HEK293T (cell line): ENCODE measurements around the gene SYT5.
A peak's percentile ranks its signal among the peaks of the same experiment; 100 is the strongest.

Source experiments
- CTCF ChIA-PET: fragments of 350-600 bp; formaldehyde crosslinking; extraction: SDS; loops from one replicate; lab custom pipeline; 2021; ENCODE audit warnings: antibody characterized with exemption, inconsistent platforms; lab: Yijun Ruan, JAX
- POLR2A ChIA-PET: fragments of 350-600 bp; formaldehyde crosslinking; extraction: SDS; loops from one replicate; lab custom pipeline; 2020; ENCODE audit warnings: antibody characterized with exemption, inconsistent platforms; lab: Yijun Ruan, JAX
- DNase-seq: peaks from one replicate; pipeline ENCODE4 v3.0.0; 2012; ENCODE audit warnings: mixed read lengths; ENCODE audit errors: extremely low spot score
- ARNT ChIP-seq: fragments of 450-650 bp; IDR thresholded peaks from 2 replicates; pipeline ENCODE4 v1.6.1; 2017; ENCODE audit warnings: mild to moderate bottlenecking
- BHLHE40 ChIP-seq: fragments of 450-650 bp; IDR thresholded peaks from 2 replicates; pipeline ENCODE4 v1.6.1; 2016; ENCODE audit warnings: mild to moderate bottlenecking, moderate library complexity, borderline replicate concordance
- CTBP1 ChIP-seq: fragments of 450-650 bp; IDR thresholded peaks from 2 replicates; pipeline ENCODE4 v1.6.1; 2016; ENCODE audit warnings: borderline replicate concordance
- ELF4 ChIP-seq: fragments of 450-650 bp; IDR thresholded peaks from 2 replicates; pipeline ENCODE4 v1.6.1; 2017; ENCODE audit warnings: antibody characterized with exemption
- FOXA1 ChIP-seq: fragments of 450-650 bp; IDR thresholded peaks from 2 replicates; pipeline ENCODE4 v1.6.1; 2016; ENCODE audit warnings: mild to moderate bottlenecking
- FOXK2 ChIP-seq: fragments of 450-650 bp; IDR thresholded peaks from 2 replicates; pipeline ENCODE4 v1.6.1; 2016; ENCODE audit warnings: mild to moderate bottlenecking
- FOXM1 ChIP-seq: fragments of 450-650 bp; IDR thresholded peaks from 2 replicates; pipeline ENCODE4 v1.6.1; 2017; ENCODE audit warnings: mild to moderate bottlenecking, borderline replicate concordance
- HDGF ChIP-seq: fragments of 450-650 bp; IDR thresholded peaks from 2 replicates; pipeline ENCODE4 v1.6.1; 2017; ENCODE audit warnings: antibody characterized with exemption, borderline replicate concordance
- L3MBTL2 ChIP-seq: fragments of 450-650 bp; conservative IDR thresholded peaks from 2 replicates; pipeline ENCODE4 v1.6.1; 2016; ENCODE audit warnings: mild to moderate bottlenecking
- LEF1 ChIP-seq: fragments of 450-650 bp; IDR thresholded peaks from 2 replicates; pipeline ENCODE4 v1.6.1; 2017; ENCODE audit warnings: mild to moderate bottlenecking, borderline replicate concordance
- NFRKB ChIP-seq: fragments of 450-650 bp; IDR thresholded peaks from 2 replicates; pipeline ENCODE4 v1.6.1; 2016; ENCODE audit warnings: mild to moderate bottlenecking, moderate library complexity
- PKNOX1 ChIP-seq: fragments of 450-650 bp; IDR thresholded peaks from 2 replicates; pipeline ENCODE4 v1.6.1; 2016
- SP1 ChIP-seq: fragments of 450-650 bp; IDR thresholded peaks from 2 replicates; pipeline ENCODE4 v1.6.1; 2017
- SUZ12 ChIP-seq: fragments of 450-650 bp; IDR thresholded peaks from 2 replicates; pipeline ENCODE4 v1.6.1; 2016; ENCODE audit warnings: mild to moderate bottlenecking
- TARDBP ChIP-seq: fragments of 450-650 bp; IDR thresholded peaks from 2 replicates; pipeline ENCODE4 v1.6.1; 2016
- ZNF384 ChIP-seq: fragments of 450-650 bp; IDR thresholded peaks from 2 replicates; pipeline ENCODE4 v1.6.1; 2016

SYT5 gene

DNA sequence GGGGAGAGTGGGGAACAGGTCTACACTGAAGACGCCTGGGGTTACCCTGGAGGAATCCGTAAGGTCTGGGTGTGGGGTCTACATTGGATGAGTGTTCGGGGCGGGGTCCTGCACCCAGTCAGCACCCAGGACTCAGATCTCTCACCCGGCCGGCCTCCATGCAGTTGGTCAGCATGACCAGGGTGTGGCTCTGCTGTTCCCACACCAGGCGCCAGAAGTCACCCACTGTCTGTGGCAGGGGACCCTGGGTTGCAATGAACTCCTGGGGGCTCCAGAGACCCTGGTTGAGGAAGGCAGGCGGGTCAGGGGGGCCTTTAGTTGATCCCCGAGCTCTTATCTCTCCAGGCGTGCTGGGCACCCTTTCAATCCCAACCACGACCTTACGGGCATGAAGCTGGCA, 6.0 kb upstream of the SYT5 start:
- TF ChIP-seq BHLHE40 (no peak), FOXA1 (no peak), ZNF384 (no peak), ELF4 (no peak), HDGF (no peak), L3MBTL2 (no peak), CTBP1 (no peak), ARNT (no peak), SUZ12 (no peak), NFRKB (no peak), SP1 (no peak), FOXK2 (no peak), PKNOX1 (no peak), FOXM1 (no peak), TARDBP (no peak), LEF1 (no peak)
- ChIA-PET POLR2A (no interaction called here), CTCF (no interaction called here)
- no peak for DNase-seq

GRCh38 chr19:55181740-55182139, 1.7 kb upstream of the SYT5 start:
- TF ChIP-seq SUZ12 (no peak), HDGF (no peak), FOXM1 (no peak), BHLHE40 (no peak), LEF1 (no peak), ARNT (no peak), FOXK2 (no peak), L3MBTL2 (no peak), ELF4 (no peak), PKNOX1 (no peak), SP1 (no peak), CTBP1 (no peak), ZNF384 (no peak), FOXA1 (no peak), NFRKB (no peak), TARDBP (no peak)
- ChIA-PET CTCF (no interaction called here), POLR2A (interaction anchor here (2.6 kb wide), 1 partner anchor 77 kb away, joined by 8 read pairs; the partner anchor contains the start of gene PPP6R1)
- DNase-seq: no peak

- ChIA-PET CTCF (no interaction called here), POLR2A (interaction anchor here (1.3 to 2.6 kb wide), 2 partner anchors 80 to 228 kb away, joined by 3 to 8 read pairs; partner anchors contain the start of gene PPP6R1)
- peak; percentile 85 for DNase-seq
- TF ChIP-seq FOXA1: no peak
- TF ChIP-seq TARDBP: no peak
- TF ChIP-seq SUZ12: peak; percentile 98
- peak; percentile 94 for TF ChIP-seq FOXM1
- TF ChIP-seq SP1: no peak
- TF ChIP-seq PKNOX1: no peak
- no peak for TF ChIP-seq ZNF384
- peak; percentile 83 for TF ChIP-seq L3MBTL2
- no peak for TF ChIP-seq NFRKB
- no peak; the same call in none of the 2 replicates for TF ChIP-seq ELF4
- TF ChIP-seq ARNT: no peak
- no peak for TF ChIP-seq FOXK2
- no peak for TF ChIP-seq CTBP1
- TF ChIP-seq HDGF: no peak
- TF ChIP-seq LEF1: no peak
- TF ChIP-seq BHLHE40: no peak
Observed at GRCh38 chr19:55178781-55179599, 1.1 kb downstream of the SYT5 start.

GRCh38 chr19:55176076-55176475, 4.0 kb downstream of the SYT5 start:
- CTCF ChIA-PET: no interaction called here

More at GRCh38 chr19:55176076-55176475, 4.0 kb downstream of the SYT5 start:
- DNase-seq: no peak
- POLR2A ChIA-PET: interaction anchor here (1.1 to 2.2 kb wide), 2 partner anchors 33 to 40 kb away, joined by 3 to 5 read pairs; partner anchors contain the start of gene PTPRH
- TF ChIP-seq FOXA1 (no peak), PKNOX1 (no peak), FOXM1 (no peak), LEF1 (no peak), FOXK2 (no peak), SP1 (no peak), NFRKB (no peak), L3MBTL2 (no peak)
